ENCODE measurements around the gene PRPH2. TPM values are rescaled to one million over a fixed set of nuclear protein-coding genes. Genes with fewer than 3 reads are reported as not detected.

The PRPH2 gene, protein sequence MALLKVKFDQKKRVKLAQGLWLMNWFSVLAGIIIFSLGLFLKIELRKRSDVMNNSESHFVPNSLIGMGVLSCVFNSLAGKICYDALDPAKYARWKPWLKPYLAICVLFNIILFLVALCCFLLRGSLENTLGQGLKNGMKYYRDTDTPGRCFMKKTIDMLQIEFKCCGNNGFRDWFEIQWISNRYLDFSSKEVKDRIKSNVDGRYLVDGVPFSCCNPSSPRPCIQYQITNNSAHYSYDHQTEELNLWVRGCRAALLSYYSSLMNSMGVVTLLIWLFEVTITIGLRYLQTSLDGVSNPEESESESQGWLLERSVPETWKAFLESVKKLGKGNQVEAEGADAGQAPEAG
- total RNA-seq, result 0.70 TPM
- long read RNA-seq, partial matches to known transcripts, result 3 of 4 reads
- long read RNA-seq, other reads (novel, unspliced or antisense), result 1 of 4 reads

DNA sequence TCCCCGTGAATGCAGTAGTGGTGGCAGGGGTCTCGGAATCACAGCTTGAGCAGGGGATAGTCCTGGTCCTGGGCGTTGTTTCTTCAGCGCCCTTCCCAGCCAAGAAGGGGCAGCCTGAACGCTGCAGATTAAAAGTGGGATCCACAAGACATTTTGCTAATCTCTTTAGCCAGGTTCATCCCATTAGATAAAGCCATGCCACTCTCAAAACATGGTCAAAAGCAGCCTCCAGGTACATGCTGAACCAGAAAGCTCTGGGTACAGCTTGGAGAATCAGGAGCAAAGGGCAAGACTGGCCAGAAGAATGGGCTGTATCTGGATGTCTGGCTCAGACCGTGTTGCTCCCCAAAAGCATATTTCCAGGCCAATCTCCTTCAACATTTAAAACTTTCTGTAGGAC, at the start of gene PRPH2:
Gene PRPH2, minus strand, starts transcription at position 101 of the 400 bp plus-strand sequence. CDS start 263 bp downstream, outside the sequence.
- intact Hi-C loops (cut with DNase I), result no loop called here
- DNase-seq (ENCODE audit: low spot score), result no peak

GRCh38 chr6:42771741-42772100, 49.3 kb upstream of the PRPH2 start:
- intact Hi-C loops (cut with DNase I), result no loop called here
- DNase-seq (ENCODE audit: low spot score), result no peak

DNA sequence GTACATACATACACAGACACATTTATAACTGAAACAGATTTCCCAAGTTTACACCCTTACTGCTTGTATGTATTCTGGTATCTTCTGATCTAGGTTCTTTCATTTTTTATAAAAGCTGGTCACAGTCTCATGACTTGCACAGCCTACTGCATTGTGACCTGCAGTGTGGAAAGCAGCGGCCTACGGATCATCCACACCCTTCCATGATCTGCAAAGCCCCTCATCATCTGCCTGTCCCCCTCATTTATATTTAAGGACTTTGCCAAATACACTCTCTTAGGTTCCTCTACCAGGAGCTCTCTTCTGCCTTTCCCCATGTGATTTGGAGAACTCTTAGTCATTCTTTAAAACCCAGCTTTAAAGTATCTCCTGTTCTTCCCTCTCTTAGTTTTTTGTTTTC, 47.4 kb upstream of the PRPH2 start:
- DNase-seq (ENCODE audit: low spot score), result no peak
- intact Hi-C loops (cut with DNase I), result no loop called here

DNA sequence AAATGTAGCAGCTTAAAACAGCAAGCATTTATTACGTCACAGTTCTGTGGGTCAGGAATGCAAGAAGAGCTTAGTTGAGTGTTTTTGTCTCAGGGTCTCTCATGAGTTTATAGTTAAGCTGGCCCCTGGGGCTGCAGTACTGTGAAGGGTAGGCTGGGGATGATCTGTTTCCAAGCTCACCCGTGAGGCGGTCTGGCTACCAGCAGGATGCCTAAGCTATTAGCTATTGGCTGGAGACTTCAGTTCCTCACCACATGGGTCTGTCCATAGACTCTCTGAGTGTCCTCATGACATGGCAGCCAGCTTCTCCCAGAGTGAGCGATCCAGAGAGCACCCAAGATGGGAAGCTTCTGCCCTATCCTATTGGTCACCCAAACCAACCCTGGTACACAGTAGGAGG, 46.7 kb upstream of the PRPH2 start:
- DNase-seq (ENCODE audit: low spot score), result no peak
- intact Hi-C loops (cut with DNase I), result no loop called here

DNA sequence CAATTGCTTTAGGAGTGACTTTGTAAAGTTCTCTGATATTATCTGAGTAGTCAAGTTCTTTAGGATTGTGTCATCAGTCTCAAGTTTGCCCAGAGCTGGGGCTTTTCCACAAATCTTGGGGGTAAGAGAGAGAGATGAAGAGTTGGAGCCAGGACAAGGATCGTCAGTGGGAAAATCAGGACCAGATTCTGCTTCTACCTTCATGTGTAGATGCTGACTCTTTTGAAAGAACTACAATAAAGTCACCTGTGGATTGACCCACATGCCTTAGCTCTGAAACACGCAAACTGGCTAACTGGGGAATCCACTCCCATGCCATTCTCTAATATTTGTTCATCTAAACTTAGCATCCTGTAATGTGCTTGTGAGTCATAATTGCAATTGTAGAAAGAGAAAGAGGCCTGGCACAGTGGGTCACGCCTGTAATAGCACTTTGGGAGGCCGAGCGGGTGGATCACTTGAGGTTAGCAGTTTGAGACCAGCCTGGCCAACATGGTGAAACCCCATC, 43.8 kb upstream of the PRPH2 start:
- DNase-seq (ENCODE audit: low spot score), result no peak
- intact Hi-C loops (cut with DNase I), result no loop called here

DNA sequence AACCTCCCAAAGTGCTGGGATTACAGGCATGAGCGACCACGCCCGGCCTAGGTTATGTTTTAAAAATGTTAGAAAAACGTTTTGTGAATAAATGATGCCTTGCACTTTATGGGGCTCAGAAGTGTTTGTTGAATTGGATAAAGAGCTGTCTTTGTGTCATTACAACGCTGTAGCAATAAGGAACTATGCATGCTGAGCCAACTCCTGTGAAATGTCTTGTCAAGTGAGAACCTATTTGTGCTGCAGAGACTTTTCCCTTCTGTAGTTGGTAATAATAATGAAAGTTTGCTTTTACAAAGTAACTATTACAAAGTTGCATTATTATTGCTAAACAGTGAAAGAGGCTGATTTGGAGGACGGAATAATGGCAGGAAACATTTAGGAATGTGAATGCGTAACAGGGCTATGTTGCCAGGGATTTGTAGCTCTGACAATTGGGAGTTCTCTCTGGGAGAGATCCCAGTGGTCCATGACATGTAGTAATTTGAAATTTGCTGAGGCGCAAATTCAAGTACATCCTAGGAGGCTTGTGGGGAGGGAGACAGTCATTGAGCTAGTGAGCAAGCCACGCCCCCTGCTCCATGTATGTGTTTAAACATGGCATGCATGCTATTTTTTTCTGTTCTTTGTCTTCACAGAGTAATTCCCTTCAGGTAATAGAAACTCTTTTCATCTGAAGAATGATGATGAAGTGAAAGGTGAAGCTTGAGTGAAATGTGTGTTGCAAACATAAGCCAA, 42.7 kb upstream of the PRPH2 start:
- intact Hi-C loops (cut with DNase I), result no loop called here
- no peak for DNase-seq (ENCODE audit: low spot score)

- DNase-seq (ENCODE audit: low spot score), result no peak
- intact Hi-C loops (cut with DNase I), result no loop called here
Measured at GRCh38 chr6:42762950-42763349, 40.6 kb upstream of the PRPH2 start.

GRCh38 chr6:42762426-42762859, 40.0 kb upstream of the PRPH2 start:
- intact Hi-C loops (cut with DNase I), result no loop called here
- DNase-seq (ENCODE audit: low spot score), result no peak

GRCh38 chr6:42761287-42762067, 39.1 kb upstream of the PRPH2 start:
- no peak for DNase-seq (ENCODE audit: low spot score)
- intact Hi-C loops (cut with DNase I), result no loop called here

DNA sequence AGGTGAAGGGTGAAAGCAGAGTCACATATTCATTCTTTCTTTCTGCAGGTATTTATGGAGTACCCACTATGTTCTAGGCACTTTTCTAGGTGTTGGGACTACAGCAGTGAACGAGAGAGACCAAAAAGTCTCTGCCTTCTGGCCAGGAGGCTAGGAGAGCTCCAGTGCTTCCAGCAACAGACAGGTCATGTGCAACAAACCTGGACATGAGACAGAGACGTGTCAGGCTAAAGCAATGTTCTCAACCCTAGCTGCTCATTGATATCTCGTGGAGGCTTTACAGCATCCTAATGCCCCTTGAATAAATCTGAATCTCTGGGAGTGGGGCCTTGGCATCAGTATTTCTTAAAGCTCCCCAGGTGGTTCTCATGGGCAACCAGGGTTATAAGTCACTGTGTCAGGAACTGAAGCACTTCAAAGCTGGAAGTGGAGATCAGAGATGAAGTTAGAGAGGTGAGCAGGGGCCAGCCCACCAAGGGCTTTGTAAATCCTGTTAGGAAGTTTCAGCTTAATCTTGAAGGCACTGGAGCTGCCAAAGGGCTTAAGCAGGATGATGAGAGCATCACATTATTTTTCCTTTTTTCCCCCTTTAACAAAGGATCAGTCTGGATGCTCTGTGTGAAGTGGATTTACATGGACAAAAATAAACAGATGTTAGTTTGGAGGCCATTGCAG, 36.5 kb upstream of the PRPH2 start:
- DNase-seq (ENCODE audit: low spot score), result no peak
- intact Hi-C loops (cut with DNase I), result no loop called here

DNA sequence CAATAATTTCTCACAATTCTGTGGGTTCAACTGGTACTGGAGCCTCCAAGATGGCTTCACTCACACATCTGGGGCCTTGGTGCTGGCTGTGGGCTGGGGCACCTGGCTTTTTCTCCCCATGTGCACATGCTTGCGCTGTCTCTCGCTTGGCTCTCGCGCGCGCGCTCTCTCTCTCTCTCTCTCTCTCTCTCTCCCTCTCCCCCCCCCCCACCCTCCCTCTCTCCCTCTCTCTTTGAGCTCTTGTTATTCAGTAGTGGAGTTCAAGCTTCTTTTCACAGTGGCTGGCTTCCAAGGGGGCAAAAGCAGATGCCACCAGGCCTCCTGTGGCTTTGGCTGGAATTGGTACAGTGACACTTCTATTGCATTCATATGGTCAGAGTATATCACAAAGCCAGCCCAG, 34.3 kb upstream of the PRPH2 start:
- no peak for DNase-seq (ENCODE audit: low spot score)
- intact Hi-C loops (cut with DNase I), result no loop called here

DNA sequence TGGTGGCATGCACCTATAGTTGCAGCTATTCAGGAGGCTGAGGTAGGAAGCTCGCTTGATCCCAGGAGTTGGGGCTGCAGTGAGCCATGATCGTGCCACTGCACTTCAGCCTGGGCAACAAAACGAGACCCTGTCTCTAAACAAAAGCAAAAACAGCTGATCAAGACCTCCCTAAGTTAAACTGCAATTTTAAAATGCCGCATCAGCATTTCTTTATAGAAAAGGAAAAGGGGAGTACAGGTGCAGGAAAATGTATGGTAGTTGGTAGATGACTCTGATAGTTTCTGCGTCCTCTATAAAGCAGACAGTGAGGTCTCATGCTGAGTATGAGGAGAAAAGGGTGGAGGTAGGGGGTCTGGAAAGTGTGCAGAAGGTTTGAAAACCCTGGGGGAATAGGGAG, 32.4 kb upstream of the PRPH2 start:
- no peak for DNase-seq (ENCODE audit: low spot score)
- intact Hi-C loops (cut with DNase I), result no loop called here

DNA sequence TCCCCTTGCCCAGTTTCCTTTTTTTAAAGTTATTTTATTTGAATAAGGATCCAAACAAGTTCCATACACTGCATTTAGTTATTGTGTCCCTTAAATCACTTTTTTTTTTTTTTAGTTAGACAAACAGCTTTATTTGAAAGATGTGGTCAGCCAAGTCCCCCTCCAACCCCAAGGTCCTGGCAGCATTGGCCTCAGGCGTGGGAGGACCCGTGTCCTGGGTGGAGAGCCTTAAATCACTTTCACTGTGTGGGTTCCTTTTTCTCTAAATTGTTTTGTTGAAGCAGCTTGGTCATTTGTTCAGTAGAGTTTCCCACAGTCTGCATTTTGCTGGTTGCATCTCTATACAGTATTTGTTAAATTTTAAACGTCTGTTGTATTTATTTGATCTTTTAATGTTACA, 28.7 kb upstream of the PRPH2 start:
- intact Hi-C loops (cut with DNase I), result no loop called here
- DNase-seq (ENCODE audit: low spot score), result no peak

DNA sequence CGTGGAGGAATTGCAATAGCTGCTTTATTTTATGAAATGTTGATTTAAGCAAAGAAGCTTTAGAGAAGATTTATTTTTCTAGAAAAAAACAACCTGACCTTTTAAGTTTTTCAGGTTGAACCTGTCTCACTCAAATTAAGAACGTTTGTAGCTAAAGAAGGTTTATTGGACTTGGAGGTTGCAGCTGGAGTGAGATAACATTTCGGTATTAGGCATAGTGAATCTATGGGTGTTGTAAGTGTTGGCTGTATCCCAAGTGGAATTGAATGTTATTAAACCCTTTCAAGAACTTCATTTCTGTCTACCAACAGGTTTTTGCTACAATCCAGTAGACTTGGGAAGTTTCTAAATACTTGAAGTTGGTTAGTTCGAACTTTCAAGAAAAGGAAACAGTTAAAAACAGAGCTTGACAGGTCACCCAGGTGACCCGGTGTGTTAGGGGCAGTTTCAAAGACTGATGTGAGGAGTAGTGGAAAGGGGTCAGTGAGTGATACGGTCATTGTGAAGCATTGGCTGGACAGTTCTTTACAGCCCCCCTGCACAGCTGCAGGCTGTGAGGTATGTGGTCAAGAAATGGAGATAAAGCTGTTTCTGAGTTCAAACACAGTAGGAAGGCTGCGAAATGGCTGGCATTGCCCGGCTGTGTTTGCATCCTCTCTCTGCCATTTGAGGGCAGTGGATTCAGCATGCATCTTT, 26.0 kb upstream of the PRPH2 start:
- DNase-seq (ENCODE audit: low spot score), result no peak
- intact Hi-C loops (cut with DNase I), result loop anchor here (5.0 kb wide), 1 partner anchor 144 kb away; a partner anchor contains a TSS

DNA sequence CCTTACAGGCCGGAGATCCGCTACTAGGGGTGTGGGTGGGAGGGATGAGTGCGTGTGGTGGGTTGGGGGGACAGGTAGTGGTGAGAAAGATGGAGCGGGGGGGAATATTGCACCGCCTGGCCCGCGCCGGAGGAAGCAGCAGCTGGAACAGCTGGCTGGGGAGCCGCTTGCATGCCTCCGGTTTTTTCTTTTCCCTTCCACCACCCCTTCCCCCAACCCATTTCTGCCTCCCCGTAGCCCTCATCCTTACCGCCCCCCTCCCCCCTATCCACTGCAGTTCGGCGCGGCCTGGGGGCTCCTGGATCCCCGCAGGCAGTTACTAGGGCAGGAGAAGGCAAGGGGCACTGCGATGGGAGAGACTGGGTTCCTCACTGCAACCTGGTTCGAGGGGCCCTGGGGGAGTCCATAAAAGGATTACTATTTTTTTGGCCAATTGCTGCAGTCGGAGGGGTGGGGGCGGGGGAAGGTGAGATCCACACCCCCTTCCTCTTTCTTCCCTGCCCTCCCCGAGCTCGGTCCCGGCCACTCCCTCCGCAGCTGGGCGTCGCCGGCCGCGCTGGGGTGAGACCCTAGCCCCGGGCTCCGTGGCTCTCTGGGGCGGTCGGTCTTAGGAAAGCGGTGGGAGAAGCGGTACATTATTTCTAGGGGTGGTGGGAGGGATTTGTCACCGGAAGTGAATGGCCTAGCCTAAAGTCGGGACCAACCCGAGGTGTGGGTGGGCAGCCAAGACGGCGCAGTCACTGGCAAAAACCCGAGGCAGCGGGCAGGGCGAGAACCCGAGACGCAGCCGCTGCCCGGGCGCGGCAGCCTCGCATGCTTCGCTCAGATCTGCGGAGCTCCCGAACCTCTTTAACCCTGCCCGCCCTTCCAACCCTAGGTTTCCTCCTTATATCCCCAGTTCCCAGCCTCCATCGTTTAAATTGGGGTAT, 24.3 kb upstream of the PRPH2 start:
- intact Hi-C loops (cut with DNase I), result loop anchor here (1.0 to 5.0 kb wide), 3 partner anchors 37 to 146 kb away; partner anchors contain the start of gene RPL7L1
- DNase-seq (ENCODE audit: low spot score), result peak; percentile 91

DNA sequence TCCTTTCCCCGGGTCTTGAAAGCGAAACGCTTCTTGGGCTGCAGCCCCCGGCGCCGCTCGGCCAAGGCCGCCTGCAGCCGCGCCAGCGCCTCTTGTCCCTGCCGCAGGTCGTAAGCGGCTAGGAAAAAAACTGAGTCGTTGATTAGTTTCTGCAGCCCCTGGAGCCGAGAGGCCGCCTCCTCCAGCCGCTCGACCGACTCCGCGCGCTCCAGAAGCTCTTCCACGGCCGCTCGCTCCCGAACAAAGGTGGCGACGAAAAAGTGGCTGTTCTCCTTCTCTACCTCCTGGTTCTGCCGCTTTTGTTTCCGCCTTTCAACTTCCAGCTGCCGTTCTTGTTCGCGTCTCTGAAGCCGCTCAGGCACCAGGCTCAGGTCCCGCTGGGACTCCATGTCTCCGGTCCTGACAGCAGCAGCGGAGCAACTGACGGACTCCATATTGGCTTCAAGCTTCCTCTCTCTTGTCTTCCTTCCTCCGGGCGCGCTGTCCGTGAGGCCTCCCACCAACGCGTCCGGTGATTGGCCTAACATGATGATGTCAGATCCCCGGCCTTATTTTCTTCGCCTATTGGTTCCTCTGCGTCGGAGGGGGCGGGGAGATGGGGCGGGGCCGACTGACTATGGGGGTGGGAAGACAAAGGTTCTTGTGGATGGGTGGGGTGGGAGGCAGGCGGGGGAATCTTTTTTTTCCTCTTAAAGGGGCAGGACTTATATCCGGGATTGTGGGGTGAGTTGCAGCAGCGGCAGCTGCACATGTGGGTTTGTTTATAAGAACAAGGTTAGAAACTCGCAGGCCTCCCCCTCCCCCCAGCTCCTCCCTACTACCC, 23.5 kb upstream of the PRPH2 start, which contains the start of gene TBCC:
Gene TBCC, minus strand, starts transcription at position 464 of the 823 bp plus-strand sequence. Its CDS starts 30 bp downstream, at position 434.
- DNase-seq (ENCODE audit: low spot score), result peak; percentile 97
- intact Hi-C loops (cut with DNase I), result loop anchor here (1.0 to 5.0 kb wide), 3 partner anchors 37 to 146 kb away; partner anchors contain the start of gene RPL7L1

Data from cardiac septum (tissue), 1 donor.